HG02798 (cell line): ENCODE measurements around the gene MGAT4B.
"Not testable (repeated sequence)": the region's sequence is repeated elsewhere in the genome, so short reads cannot be mapped to it uniquely, and the experiment has no call there.

ENCODE experiments used
- ATAC-seq: cut with Tn5 transposase; IDR thresholded peaks from one replicate; pipeline ENCODE4 v1.9.1; 2021; ENCODE audit warnings: mild to moderate bottlenecking; ENCODE audit not compliant: unreplicated experiment, poor library complexity

Gene MGAT4B

DNA sequence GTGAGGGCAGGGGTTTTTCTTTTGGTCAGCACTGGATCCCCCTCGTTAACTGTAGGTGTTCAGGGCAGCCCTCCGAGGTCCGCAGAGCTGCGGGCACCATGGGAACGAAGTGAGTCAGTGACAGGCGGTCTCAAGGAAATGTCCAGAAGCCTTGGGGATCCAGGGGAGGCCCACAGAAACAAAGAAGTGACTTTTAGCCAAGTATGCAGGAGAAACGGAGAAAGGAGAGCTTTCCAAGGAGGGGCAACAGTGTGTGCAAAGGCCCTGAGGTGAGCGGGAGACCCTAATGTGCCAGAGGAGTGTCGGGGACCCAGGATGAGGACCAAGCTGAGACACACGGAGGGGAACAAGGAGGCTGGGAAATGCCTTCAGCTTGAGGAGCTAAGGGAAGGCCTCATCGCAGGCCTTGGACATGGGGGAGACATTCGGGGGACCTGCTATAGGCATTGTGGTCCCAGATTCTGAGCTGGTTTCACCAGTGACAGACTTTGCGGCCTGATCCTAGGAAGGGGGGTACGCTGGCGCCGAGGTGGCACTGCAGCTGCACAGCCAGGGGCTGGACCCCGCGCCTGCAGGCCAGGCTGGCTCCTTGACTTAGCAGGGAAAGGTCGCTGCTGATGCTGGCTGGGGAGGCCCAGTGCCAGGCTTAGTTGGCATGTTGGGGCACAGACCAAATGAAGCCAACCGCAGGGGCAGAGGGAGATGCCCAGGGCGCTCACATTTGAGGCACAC is 9.6 kb downstream of the MGAT4B start:
- ATAC-seq: no peak

DNA sequence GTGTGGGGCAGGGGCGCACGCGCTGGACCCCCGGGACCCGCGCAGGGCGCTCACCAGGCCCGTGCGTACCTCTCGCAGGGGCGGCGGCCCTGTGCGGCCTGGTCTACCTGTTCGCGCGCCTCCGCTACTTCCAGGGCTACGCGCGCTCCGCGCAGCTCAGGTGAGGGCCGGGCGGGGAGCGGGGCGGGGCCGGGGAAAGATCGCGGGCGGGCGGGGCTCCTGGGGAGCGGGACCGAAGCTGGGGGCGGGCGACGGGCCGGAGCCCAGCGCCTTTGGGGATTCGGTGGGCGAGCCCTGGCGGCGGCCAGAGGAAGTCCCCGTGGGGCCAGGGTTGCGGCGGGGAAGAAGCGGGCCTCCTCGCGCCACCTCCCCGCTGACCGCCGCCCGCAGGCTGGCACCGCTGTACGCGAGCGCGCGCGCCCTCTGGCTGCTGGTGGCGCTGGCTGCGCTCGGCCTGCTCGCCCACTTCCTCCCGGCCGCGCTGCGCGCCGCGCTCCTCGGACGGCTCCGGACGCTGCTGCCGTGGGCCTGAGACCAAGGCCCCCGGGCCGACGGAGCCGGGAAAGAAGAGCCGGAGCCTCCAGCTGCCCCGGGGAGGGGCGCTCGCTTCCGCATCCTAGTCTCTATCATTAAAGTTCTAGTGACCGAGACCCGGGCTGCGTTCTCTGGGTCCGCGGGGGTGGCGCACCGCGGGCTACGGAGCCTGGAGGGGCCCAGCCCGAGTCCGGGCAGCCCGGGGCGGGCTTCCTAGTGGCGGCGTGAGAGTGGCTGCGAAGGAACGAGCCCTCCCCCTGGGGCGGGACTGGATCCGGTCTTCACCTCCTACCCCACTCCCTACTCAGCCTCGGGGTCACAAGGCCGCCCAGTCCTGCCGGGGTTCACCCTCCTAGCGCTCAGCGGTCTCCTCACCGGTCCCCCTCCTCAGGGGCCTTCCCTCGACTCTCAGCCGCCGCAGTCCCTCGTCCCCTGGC is 10.5 kb downstream of the MGAT4B start:
- peak; percentile 83 for ATAC-seq

DNA sequence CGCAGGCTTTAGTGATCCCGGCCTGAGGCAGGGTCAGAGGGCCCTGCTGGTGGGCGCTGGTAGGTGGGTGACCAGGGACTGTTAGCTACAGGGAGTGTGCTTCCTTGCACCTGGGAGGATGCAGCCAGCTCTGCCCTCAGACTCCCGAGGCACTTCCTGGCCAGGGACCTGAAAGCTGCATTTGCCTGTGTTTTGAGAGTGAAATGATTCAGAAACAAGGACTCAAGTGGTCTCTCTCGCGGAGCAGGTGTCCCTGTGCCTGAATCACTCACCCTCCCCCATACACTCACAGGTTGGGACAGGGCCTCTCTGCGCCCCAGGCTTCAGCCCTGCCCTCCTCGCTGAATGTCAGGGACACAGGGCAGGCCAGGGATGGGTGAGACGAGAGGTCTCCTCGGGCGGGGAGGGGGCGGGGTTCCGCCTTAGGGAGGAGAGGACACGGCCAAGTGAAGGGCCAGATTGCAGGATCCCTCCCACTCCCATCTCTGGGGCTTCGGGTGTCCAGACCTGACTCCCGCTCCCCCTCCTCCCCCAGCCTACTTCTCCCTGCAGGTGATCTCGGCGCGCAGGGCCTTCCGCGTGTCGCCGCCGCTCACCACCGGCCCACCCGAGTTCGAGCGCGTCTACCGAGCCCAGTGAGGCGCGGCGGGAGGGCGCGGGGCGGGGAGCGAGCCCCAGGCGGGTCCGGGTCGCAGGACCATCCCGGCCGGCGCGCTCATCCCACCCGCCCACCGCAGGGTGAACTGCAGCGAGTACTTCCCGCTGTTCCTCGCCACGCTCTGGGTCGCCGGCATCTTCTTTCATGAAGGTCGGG is 11.4 kb downstream of the MGAT4B start:
- ATAC-seq: no peak

DNA sequence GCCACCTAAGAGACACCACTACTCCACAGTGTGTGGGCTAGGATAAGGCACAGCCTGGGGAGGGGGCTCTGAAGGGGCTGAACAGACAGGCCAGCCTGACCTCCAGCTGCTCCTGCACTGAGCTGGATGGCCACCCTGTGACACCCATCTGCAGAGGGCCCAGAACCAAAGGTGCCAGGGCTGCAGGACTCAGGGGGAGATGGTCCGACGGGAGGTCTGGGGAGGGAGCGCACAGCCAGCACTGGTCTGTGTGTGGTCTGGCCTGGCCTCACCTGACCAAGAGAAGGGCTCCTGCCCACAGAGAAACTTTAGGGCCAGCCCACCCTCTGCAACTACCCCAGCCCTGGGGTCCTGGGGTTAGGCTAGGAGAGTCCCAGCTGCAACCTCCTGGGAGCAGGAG is 12.1 kb downstream of the MGAT4B start:
- no peak for ATAC-seq

DNA sequence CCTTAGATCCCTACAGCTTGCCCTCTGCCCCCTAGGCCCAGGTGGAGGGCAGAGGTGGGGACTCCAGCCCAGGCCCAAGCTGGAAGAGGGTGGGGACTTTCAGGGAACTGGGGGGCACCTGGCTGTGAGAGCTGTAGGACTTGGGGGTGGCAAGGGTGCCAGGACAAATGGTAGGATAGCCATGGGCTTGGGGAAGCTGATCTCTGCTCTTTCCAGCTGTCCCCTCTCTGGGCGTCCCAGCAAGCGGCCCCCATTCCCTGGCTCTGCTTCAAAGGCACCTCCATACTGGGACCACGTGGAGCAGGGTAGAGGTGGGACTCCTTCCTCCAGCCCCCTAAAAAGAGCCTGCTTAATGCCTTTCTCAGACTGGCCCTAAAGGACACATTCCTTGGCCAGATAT is 12.5 kb downstream of the MGAT4B start:
- ATAC-seq: no peak

DNA sequence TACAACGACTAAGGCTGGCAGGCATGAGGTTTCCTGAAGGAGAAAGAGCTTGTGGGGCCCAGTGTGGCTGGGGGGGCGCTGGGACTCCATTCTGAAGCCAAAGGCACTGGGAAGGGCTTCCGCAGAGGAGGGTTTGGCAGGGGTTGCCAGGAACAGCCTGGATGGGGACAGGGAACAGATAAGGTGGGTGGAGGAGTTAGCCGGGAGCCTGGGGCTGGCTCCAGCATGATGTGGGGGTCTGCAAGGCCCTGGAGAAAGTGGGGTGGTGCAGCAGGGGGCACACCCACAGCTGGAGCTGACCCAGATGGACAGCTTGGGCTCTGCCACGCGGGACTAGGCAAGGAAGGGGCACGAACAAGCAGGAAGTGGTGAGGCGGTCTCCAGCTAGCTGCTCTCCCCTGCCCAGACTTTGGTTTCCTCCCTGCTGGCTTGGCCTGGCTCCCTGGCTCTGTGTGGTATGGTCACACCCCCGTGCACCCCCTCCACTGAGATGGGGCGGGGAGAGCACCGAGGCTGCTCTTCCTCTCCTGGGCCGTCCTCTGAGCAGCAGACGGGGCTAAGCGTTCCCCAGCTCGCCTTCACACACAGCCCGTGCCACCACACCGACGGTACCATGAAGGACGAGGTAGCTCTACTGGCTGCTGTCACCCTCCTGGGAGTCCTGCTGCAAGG is 13.1 kb downstream of the MGAT4B start, which contains the start of gene LTC4S:
Gene LTC4S (plus strand): TSS at position 519 of the 672 bp plus-strand sequence. CDS start 95 bp downstream, at position 614.
- ATAC-seq: no peak

DNA sequence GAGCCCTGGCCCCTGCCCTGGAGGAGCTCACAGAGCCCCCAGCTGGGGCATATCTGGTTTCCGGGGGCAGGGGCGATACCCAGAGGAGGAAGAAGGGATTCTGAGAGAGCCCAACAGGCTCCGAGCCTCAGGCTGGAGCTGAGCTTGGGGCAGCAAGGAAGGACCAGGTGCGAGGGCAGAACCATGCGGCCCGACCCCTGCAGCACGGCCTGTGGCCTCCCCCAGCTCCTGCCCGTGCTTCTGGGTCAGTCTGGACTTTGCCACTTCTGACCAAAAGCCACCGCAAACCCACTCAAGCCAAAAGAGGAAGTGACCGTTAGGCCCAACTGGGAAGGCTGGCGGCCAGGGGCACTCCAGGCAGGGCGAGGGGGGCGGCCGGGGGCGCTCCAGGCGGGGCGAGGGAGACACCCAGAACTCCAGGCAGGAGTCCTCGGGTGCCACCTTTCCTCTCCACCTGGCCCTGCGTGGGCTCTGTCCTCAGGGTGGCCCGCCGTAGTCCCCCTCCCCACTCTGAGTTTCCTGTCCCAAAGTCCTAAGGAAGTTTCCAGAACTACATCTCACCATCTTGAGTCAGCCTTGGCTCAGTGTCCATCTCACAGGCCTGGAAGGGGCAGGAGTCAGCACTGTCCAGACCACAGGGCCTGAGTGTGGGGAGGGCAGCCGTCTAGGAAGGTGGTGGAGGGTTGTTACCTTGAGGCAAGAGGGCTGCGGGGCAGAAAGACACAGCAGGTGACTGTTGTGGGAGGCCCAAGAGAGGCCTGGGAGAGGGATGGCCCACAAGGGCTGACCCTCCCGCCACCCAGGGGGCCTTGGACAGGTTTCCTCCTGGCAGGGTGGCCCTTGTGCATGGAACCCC is 13.8 kb downstream of the MGAT4B start:
- no peak for ATAC-seq

DNA sequence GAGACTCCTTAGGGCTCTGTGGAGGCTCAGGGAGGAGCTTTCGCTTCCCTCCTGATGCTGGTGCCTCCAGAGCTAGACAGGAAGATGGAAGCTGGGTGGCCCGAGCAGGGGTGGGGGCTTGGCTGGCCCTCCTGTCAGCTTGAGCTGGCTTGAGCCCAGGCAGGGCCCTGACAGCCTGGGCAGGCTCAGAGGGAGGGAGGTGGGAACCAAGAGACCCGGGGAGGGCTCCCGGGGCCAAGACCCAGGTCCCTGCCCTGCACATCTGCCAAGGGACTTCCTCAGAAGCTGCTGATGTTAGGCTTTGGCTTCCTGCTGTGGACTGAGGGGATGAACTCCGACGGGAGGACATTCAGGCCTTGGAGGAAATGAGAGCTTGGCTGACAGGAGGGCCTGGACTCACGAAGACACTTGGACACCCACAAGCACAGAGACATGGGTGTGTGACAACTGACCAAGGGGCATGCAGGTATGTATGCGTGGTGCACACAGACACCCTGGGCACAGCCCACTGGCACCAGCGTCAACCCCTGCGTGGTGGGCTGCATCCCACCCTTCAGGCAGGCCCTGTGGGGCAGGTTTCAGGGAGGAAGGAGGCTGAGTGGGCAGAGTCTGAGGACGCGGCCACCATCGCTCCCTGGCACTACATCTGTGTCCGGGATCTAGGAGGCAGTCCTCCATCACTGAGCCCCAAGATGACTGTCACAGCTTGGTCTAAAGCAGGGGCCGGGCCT is 14.6 kb downstream of the MGAT4B start:
- ATAC-seq: no peak

DNA sequence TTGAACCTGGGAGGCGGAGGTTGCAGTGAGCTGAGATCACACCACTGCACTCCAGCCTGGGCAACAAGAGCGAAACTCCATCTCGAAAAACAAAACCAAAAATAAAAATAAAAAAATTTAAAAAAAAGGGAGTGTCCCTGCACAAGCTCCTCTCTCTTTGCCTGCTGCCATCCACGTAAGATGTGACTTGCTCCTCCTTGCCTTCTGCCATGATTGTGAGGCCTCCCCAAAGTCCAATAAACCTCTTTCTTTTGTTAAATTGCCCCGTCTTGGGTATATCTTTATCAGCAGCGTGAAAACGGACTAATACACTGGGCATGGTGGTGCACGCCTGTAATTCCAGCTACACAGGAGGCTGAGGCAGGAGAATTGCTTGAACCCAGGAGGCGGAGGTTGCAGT is 17.4 kb downstream of the MGAT4B start:
- ATAC-seq: not testable (repeated sequence)

DNA sequence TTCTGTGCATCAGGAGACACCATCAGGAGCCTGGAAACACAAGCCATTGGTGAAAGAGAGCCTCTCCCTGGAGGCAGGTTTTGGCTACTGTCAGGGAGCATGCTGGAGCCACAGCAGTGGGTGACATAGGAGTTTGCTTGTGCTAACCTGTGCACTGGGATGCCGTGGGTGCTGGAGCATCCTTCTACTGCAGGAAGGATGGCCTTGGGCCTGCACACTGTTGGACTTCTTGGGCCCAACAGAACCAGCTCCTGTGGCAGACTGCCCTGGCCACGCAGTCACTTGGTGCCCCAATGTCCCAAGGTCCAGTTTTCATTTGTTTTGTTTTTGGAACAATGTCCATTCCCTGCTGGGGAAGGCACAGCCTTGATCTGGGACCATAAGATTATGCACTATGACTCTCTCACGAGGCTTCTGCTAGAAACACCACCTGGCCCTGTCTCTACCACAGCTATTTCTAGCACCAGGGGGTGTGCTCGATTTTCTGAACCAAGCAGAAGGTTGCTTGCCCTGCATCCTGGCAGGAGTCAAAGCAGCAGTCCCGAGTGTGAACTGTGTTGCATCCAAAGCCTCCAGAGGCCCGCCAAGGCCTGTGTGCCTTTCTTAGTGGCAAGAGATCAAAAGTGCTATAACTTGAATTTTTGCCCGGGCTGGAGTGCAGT is 18.3 kb downstream of the MGAT4B start:
- ATAC-seq: no peak

DNA sequence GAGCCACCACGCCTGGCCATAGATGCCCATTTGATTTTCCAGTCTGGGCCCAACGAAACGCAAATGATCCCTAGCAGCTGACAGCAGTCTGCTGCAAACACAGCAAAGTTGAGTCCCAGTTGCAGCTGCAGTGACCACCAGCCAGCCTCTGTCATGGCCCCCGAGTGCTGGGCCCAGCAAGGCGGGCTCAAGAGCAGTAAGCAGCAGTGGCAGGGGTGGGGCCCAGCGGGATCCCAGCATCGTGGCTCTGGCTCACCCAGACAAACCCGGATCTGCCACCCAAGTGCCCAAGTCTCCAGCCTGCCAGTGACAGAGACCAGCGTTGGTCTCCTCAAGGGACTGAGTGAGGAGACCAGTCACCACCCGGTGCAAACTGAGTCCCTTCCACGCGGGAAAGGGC is 19.8 kb downstream of the MGAT4B start:
- no peak for ATAC-seq

DNA sequence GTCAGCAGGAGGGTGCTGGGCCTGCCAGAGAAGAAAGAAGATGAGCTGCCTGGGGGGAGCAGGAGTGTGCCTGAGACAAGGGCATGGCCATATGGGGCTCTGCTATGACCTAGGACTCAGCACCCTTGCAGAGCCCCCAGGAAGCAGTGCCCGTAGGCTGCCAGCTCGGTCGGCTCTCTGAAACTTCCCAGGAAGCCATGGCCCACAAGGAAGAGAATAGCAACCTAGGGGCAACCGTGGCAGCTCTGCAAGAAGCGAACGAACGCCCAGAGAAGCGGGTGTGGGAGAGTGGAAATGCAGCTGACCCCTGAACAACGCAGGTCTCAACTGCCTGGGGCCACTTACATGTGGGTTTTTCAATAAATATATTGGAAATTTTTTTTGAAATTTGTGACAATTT is 23.5 kb downstream of the MGAT4B start:
- ATAC-seq: no peak

DNA sequence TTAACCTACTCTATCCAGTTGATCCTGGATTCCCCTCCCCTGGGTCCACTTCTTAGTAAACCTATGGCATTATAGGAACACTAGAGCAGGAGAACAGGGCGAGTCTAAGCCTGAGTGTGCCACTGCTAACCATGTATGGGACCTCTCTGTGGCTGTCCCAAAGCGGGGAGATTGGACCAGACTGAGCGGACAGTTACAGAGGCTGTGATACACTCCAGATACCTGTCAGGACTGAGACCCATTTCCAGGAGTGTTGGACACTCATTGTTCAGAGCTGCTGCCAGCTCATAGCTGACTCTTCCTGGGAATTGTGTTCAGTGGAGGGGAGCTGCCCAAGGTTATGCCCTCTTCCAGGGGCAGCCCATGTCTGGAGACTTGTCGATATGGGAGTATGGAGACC is 24.8 kb downstream of the MGAT4B start:
- no peak for ATAC-seq

DNA sequence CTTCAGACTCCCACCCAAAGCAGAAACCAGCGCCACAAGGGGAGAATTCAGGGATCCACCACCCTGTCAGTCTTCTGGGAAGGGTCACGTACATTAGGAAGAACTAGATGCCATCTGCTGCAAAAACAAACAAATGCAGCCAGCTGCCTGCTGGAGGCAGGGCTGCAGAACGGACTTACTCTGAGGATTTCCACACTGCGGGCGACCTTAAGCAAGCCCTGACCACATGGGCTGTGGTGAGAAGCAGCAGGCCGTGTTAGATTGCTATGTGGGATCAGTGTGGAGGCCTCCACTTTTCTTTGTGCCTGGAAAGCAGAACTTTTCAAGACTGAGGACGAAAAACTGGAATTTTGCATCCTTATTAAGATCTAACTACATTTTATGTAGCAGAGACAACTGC is 26.3 kb downstream of the MGAT4B start:
- no peak for ATAC-seq

DNA sequence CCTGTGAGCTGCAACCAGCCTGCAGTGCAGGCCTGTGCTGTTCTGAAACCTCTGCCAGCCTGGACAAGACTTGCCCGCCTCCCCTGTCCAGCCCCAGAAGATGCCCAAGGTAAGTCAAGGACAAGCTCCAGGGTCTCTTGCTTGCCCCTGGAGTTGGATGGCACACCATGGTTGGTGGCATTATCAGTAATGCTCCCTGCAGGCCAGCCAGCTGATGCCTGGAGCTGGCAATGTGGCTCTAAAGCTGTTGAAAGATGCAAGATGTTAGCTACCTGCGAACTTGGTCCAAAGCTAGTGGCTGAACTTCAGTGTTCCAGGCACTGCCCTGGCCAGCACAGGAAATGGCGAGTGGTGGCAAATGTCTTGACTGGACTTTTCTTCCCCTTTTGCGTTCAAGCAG is 26.8 kb downstream of the MGAT4B start:
- no peak for ATAC-seq

DNA sequence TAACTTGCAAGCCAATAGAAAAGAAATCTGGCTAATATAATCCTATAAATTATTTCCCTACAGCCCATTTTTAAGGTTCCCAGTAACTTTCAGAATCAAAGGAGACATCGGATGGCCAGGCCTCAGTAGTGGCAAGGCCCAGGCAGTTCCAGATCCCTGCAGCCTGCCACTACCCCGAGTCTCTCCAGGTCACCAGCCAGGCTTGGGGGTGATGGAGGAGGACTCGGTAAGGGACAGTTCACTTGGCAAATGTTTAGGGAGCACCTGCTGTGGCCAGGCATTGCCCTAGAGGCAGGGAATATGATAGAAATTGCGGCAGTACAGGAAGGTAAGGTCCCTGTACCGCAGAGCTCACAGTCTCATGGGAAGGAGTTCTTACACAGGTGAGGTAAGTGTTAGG is 28.1 kb downstream of the MGAT4B start:
- no peak for ATAC-seq

DNA sequence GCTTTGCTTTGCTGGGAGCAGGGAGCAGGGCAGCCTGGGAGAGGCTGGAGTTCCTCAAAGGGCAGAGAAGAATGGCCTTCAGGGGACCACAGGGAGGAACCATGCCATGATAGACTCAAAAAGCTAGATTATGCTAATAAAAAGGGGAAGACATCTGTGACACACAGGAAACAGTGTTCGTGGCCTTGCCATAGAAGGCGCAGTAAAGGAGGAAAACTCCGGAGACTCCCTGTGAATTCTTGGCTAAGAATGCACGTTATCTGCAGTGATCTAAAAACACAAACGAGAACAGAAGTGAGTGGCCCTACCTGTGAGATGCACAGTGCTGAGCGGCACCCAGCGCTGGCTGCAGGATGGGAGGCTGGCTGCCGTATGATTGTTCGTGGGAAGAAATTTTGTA is 28.8 kb downstream of the MGAT4B start:
- ATAC-seq: no peak

DNA sequence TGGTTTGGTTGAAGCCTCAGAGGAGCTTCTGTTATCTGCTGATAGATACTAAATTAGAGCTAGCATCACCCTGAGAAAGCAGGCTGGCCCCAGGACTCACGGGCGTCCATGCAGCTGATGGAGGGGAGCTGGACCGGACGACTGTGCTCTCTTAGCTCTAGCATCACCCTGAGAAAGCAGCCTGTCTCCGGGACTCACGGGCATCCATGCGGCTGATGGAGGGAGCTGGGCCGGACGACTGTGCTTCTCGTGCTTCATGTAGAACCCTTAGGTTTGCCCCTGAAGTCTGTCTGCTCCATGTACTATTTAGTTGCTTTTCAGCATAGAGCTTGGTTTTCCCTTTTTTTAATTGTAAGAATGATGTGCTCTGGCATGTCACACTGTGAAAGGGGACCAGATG is 29.2 kb downstream of the MGAT4B start:
- no peak for ATAC-seq
